H1 (cell line): ENCODE data around the gene RPS3. TPM values are rescaled to one million over a fixed set of nuclear protein-coding genes. Genes with fewer than 3 reads are reported as not detected.
A peak's percentile ranks its signal among the peaks of the same experiment; 100 is the strongest.

Source experiments
- CTCF ChIA-PET: fragments of 300-600 bp; sonication (Branson Sonifier 250); formaldehyde crosslinking; loops from one replicate; lab custom pipeline; 2021; ENCODE audit not compliant: partially characterized antibody; lab: Charles Lee
- POLR2A ChIA-PET: fragments of 300-600 bp; sonication (Branson Sonifier 250); formaldehyde crosslinking; loops from one replicate; lab custom pipeline; 2021; ENCODE audit warnings: inconsistent platforms; ENCODE audit not compliant: partially characterized antibody; lab: Charles Lee
- DNase-seq, 2 experiments: peaks; one replicate each; pipeline versions ENCODE4 v3.0.0 to v3.0.0-alpha.2; 2010 to 2022; ENCODE audit warnings: low spot score in 2 of 2, low read depth in 1 of 2, mixed read lengths in 1 of 2
- FAIRE-seq: peaks from 2 replicates; lab custom pipeline; 2011; peaks lifted over from hg19 to GRCh38; lab: Jason Lieb, UNC
- H2AFZ ChIP-seq: 2 replicates; pipeline ENCODE4 v1.8.1; 2012; ENCODE audit warnings: low read length, inconsistent platforms
- H2AK5ac ChIP-seq: 2 replicates; pipeline ENCODE4 v1.6.1; 2013; ENCODE audit warnings: low read depth, low read length
- H2BK120ac ChIP-seq: replicated peaks from 2 replicates; pipeline ENCODE3; 2013; ENCODE audit warnings: low read depth, low read length, inconsistent platforms
- H2BK12ac ChIP-seq: 2 replicates; pipeline ENCODE4 v1.6.1; 2013; ENCODE audit warnings: low read depth, low read length
- H2BK15ac ChIP-seq: 2 replicates; pipeline ENCODE4 v1.6.1; 2013; ENCODE audit warnings: low read length
- H2BK20ac ChIP-seq: 2 replicates; pipeline ENCODE4 v1.6.1; 2013; ENCODE audit warnings: low read length
- H2BK5ac ChIP-seq: 2 replicates; pipeline ENCODE4 v1.6.1; 2013; ENCODE audit warnings: low read depth, low read length
- H3K14ac ChIP-seq: 2 replicates; pipeline ENCODE4 v1.6.1; 2013; ENCODE audit warnings: inconsistent platforms; ENCODE audit not compliant: insufficient read length
- H3K18ac ChIP-seq: 2 replicates; pipeline ENCODE4 v1.6.1; 2013; ENCODE audit warnings: low read length; ENCODE audit errors: extremely low read depth
- H3K23ac ChIP-seq: 2 replicates; pipeline ENCODE4 v1.6.1; 2013; ENCODE audit warnings: inconsistent platforms; ENCODE audit not compliant: insufficient read length
- H3K23me2 ChIP-seq: 2 replicates; pipeline ENCODE4 v1.6.1; 2013; ENCODE audit warnings: low read depth, low read length
- H3K27ac ChIP-seq: 2 replicates; pipeline ENCODE4 v1.6.1; 2011; ENCODE audit warnings: low read depth, low read length, inconsistent platforms
- H3K27me3 ChIP-seq, 4 experiments: replicated peaks in 1 of 4; 1 replicate in 1 of 4; 2 replicates in 3 of 4; pipeline versions ENCODE4 v1.6.1 to v1.8.1; 2011 to 2013; ENCODE audit warnings: low read length in 3 of 4, mild to moderate bottlenecking in 3 of 4, inconsistent platforms in 2 of 4, mixed read lengths in 2 of 4, moderate library complexity in 1 of 4; ENCODE audit not compliant: control insufficient read depth in 3 of 4, insufficient read depth in 3 of 4; ENCODE audit errors: extremely low read depth in 1 of 4
- H3K36me3 ChIP-seq, 4 experiments: 2 replicates each; pipeline versions ENCODE4 v1.6.1 to v1.8.1; 2011 to 2013; ENCODE audit warnings: mild to moderate bottlenecking in 4 of 4, low read length in 3 of 4, moderate library complexity in 2 of 4, control low read depth in 1 of 4, inconsistent platforms in 1 of 4; ENCODE audit not compliant: insufficient read depth in 4 of 4, control insufficient read depth in 2 of 4
- H3K4ac ChIP-seq: replicated peaks from 2 replicates; pipeline ENCODE3; 2013; ENCODE audit warnings: low read length, low read depth, mixed read lengths, inconsistent platforms; ENCODE audit not compliant: insufficient read length
- H3K4me1 ChIP-seq, 4 experiments: replicated peaks in 1 of 4; 1 replicate in 1 of 4; 2 replicates in 3 of 4; pipeline versions ENCODE4 v1.6.1 to v1.8.1; 2011 to 2013; ENCODE audit warnings: low read length in 3 of 4, inconsistent platforms in 2 of 4, mixed read lengths in 1 of 4; ENCODE audit not compliant: insufficient read depth in 4 of 4, control insufficient read depth in 3 of 4
- H3K4me2 ChIP-seq, 2 experiments: 2 replicates each; pipeline versions ENCODE4 v1.6.1 to v1.8.1; 2011 to 2013; ENCODE audit warnings: low read depth in 2 of 2, low read length in 2 of 2, control low read depth in 1 of 2, inconsistent platforms in 1 of 2, mild to moderate bottlenecking in 1 of 2; ENCODE audit not compliant: insufficient read depth in 1 of 2
- H3K4me3 ChIP-seq, 4 experiments: fragments of 200-600, 300-600 bp in 1 of 4; sonication (generic), shearing (Covaris generic), sonication (Bioruptor Twin) in 1 of 4; 2 replicates each; pipeline versions ENCODE4 v1.5.1 to v1.8.1; 2011 to 2016; ENCODE audit warnings: low read length in 4 of 4, low read depth in 3 of 4, control low read depth in 2 of 4, inconsistent platforms in 2 of 4, mild to moderate bottlenecking in 2 of 4, mixed read lengths in 1 of 4, moderate library complexity in 1 of 4; ENCODE audit not compliant: insufficient read depth in 2 of 4; ENCODE audit errors: extremely low read depth in 1 of 4
- H3K56ac ChIP-seq: replicated peaks from 2 replicates; pipeline ENCODE3; 2013; ENCODE audit warnings: low read depth, mild to moderate bottlenecking, mixed read lengths, low read length, inconsistent platforms; ENCODE audit not compliant: insufficient read length
- H3K79me1 ChIP-seq: 2 replicates; pipeline ENCODE4 v1.6.1; 2013; ENCODE audit warnings: low read depth, low read length, control low read depth
- H3K79me2 ChIP-seq, 2 experiments: 2 replicates each; pipeline versions ENCODE4 v1.6.1 to v1.8.1; 2012 to 2013; ENCODE audit warnings: low read length in 2 of 2, mild to moderate bottlenecking in 2 of 2, inconsistent platforms in 1 of 2; ENCODE audit not compliant: insufficient read depth in 2 of 2, control insufficient read depth in 1 of 2
- H3K9ac ChIP-seq, 4 experiments: replicated peaks in 1 of 4; 1 replicate in 1 of 4; 2 replicates in 3 of 4; pipeline versions ENCODE4 v1.6.1 to v1.8.1; 2011 to 2013; ENCODE audit warnings: low read depth in 3 of 4, low read length in 3 of 4, control low read depth in 2 of 4, mild to moderate bottlenecking in 2 of 4, moderate library complexity in 2 of 4, inconsistent platforms in 1 of 4; ENCODE audit errors: extremely low read depth in 1 of 4
- H3K9me3 ChIP-seq, 2 experiments: 2 replicates each; pipeline versions ENCODE4 v1.6.1 to v1.8.1; 2012 to 2013; ENCODE audit warnings: mild to moderate bottlenecking in 2 of 2, moderate library complexity in 2 of 2, control low read depth in 1 of 2, inconsistent platforms in 1 of 2, low read depth in 1 of 2, low read length in 1 of 2, mixed read lengths in 1 of 2; ENCODE audit not compliant: insufficient read depth in 2 of 2
- H4K20me1 ChIP-seq, 2 experiments: replicated peaks in 1 of 2; 2 replicates each; pipeline versions ENCODE3 to v1.8.1; 2011 to 2013; ENCODE audit warnings: inconsistent platforms in 2 of 2, low read length in 2 of 2, mild to moderate bottlenecking in 1 of 2; ENCODE audit not compliant: insufficient read depth in 2 of 2, control insufficient read depth in 1 of 2
- H4K5ac ChIP-seq: 2 replicates; pipeline ENCODE4 v1.6.1; 2013; ENCODE audit warnings: low read length, low read depth, mixed read lengths, inconsistent platforms; ENCODE audit not compliant: insufficient read length
- H4K8ac ChIP-seq: 2 replicates; pipeline ENCODE4 v1.8.0; 2013; ENCODE audit warnings: mild to moderate bottlenecking, moderate library complexity, low read length, inconsistent platforms; ENCODE audit not compliant: insufficient read depth; ENCODE audit errors: extremely low read depth
- H4K91ac ChIP-seq: replicated peaks from 2 replicates; pipeline ENCODE3; 2013; ENCODE audit warnings: low read length, mixed read lengths, inconsistent platforms; ENCODE audit not compliant: insufficient read length
- ASH2L ChIP-seq: fragments of 200-600, 300-600 bp; sonication (generic); IDR thresholded peaks from one replicate; pipeline ENCODE4 v1.7.1; 2017; ENCODE audit warnings: low read length
- BCL11A ChIP-seq, 2 experiments: IDR thresholded peaks; one replicate each; pipeline ENCODE4 v1.6.1; 2011; ENCODE audit warnings: low read depth in 2 of 2, low read length in 2 of 2, mild to moderate bottlenecking in 2 of 2
- EZH2 ChIP-seq: fragments of 200-600 bp; sonication (generic); IDR thresholded peaks from 2 replicates; pipeline ENCODE4 v1.7.1; 2012; ENCODE audit warnings: low read depth, mild to moderate bottlenecking, moderate library complexity, low read length, inconsistent platforms; ENCODE audit not compliant: severe bottlenecking
- HDAC2 ChIP-seq, 2 experiments: fragments of 300-600 bp in 1 of 2; sonication (generic) in 1 of 2; IDR thresholded peaks; 2 replicates each; pipeline ENCODE4 v1.6.1; 2011 to 2012; ENCODE audit warnings: low read depth in 2 of 2, low read length in 2 of 2, mild to moderate bottlenecking in 2 of 2, moderate library complexity in 2 of 2, borderline replicate concordance in 1 of 2, inconsistent platforms in 1 of 2
- SIRT6 ChIP-seq: IDR thresholded peaks from one replicate; pipeline ENCODE4 v1.7.1; 2012; ENCODE audit warnings: low read length, inconsistent platforms
- WGBS, 2 experiments: shearing (Covaris generic) in 1 of 2; methylation state at CpG; one replicate each; pipeline versions ENCODE4 v1.1.6 to v1.1.7; 2013 to 2015; ENCODE audit warnings: low lambda C conversion rate in 2 of 2, mixed read lengths in 2 of 2, inconsistent platforms in 1 of 2, low coverage in 1 of 2, missing lambda C conversion rate in 1 of 2; ENCODE audit not compliant: insufficient replicate concordance in 2 of 2, insufficient coverage in 1 of 2, insufficient read length in 1 of 2; ENCODE audit errors: extremely low coverage in 1 of 2, missing lambda C conversion rate in 1 of 2; 5-methylcytosine and 5-hydroxymethylcytosine counted together
- polyA plus RNA-seq, 7 experiments: library from polyadenylated mRNA; depleted of rRNA in 3 of 7; stranded (reverse) in 5 of 7; unstranded in 2 of 7; fragments of >200 nt in 5 of 7; fragments of 200-250 nt in 2 of 7; gene quantifications; 1 replicate in 5 of 7; 2 replicates in 1 of 7; 4 replicates in 1 of 7; pipeline versions ENCODE4 v1.2.1 to v1.2.3, GENCODE V29; 2011 to 2013; ENCODE audit warnings: missing spikeins in 2 of 7, mixed read lengths in 2 of 7
- total RNA-seq: library from RNA; stranded (reverse); fragmentation: NEBNext Ultra II Directional; extraction: Animal tissue kit (Norgen Biotek cat#: 25700); gene quantifications from 2 replicates; pipeline ENCODE4 v1.2.1, GENCODE V29; 2021

RPS3 gene
- total and polyA plus RNA-seq, 2 of the 8 experiments (the other 6 are each of a cell fraction or from before 2014, with no cell fraction given): 3,813 to 4,194 TPM

DNA sequence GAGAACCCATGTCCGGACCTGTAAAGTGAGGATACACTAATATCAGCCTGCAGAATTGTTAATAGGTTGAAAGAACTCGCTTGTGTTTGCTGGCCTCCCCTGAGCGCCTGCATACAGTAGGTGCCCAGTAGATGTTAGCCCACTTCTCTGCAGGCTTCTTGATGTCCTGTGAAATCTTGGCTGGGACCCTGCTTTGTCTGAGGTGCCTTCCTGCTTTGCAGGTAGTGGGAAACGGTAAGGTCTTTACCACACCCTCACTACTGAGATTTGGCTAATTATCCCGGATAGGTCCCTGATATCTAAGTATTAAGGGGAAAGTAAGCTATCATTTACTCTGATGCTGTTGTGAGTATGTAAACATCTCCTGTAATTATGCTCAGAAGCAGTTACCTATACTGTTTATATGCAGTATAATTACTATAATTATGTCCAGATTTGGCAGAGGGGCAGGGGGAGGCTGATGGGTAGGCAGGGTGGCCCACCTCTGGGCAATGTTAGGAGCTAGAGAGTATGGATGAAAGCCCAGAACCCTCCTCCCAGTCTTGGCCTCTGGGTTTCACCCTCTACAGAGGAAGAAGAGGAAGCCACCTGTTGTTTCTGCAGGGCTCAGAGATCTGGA, 46.6 kb upstream of the RPS3 start:
- H2AFZ ChIP-seq: no peak overlapping the region
- H3K36me3 ChIP-seq: no peaks in the 10 kb centered on the region
- TF ChIP-seq HDAC2 (IDR thresholded peaks at IDR 0.05; ENCODE audit: borderline replicate concordance in 1 of 2, low read depth in 2 of 2, low read length in 2 of 2) (no peak), EZH2 (no peak), ASH2L (no peak), SIRT6 (no peak), BCL11A (IDR thresholded peaks at IDR 0.05; ENCODE audit: low read depth in 2 of 2, low read length in 2 of 2) (no peak)
- TF ChIP-seq, all 59 proteins: peak for 0
- Histone ChIP-seq H3K23ac (no peak overlapping the region), H2BK15ac (peak overlapping the region; percentile 95; the same call in 1 of the 2 replicates), H3K4ac (peak overlapping the region; percentile 55), H3K4me1 (peaks cover 10 to 24% (median 15%) of the 10 kb centered on the region in 4 experiments), H3K4me2 (peak overlapping the region; percentile 91 to 98), H2BK12ac (peak overlapping the region; percentile 87; the same call in 1 of the 2 replicates), H3K27ac (no peak overlapping the region), H4K5ac (no peak overlapping the region), H4K20me1 (peaks cover 0 to 4% of the 10 kb centered on the region in 2 experiments), H3K4me3 (peak overlapping the region in 2 of 4 experiments; percentile 55 to 82; a peak in 4 of 8 replicates), H3K79me2 (no peaks in the 10 kb centered on the region; a peak in 1 of 4 replicates), H3K79me1 (peaks cover 6% of the 10 kb centered on the region), H2AK5ac (no peak overlapping the region; the same call in 1 of the 2 replicates), H2BK5ac (peak overlapping the region; percentile 60; the same call in 1 of the 2 replicates), H3K56ac (no peak overlapping the region), H3K9me3 (no peaks in the 10 kb centered on the region), H3K23me2 (peaks cover 19% of the 10 kb centered on the region), H3K9ac (no peak overlapping the region), H3K14ac (no peak overlapping the region), H2BK120ac (no peak overlapping the region), H4K8ac (no peak overlapping the region), H3K18ac (peak overlapping the region; percentile 22; the same call in 1 of the 2 replicates), H4K91ac (no peak overlapping the region), H3K27me3 (peaks cover 4 to 11% (median 10%) of the 10 kb centered on the region in 4 experiments; a peak in 6 of 7 replicates), H2BK20ac (no peak overlapping the region; the same call in 1 of the 2 replicates)
- no peak for DNase-seq
- ChIA-PET POLR2A (interaction anchor here (0.9 to 6.6 kb wide), 10 partner anchors 11 to 55 kb away, joined by 3 to 72 read pairs (median 4); no protein-coding TSS in a partner anchor), CTCF (interaction anchor here (1.0 to 2.0 kb wide), 14 partner anchors 9 to 76 kb away, joined by 3 to 10 read pairs (median 5); no protein-coding TSS in a partner anchor)
- whole genome bisulfite sequencing, 2 experiments: 77% methylated on average over 5 of the region's 5 CpGs; no CpG with 5 or more reads in 1 of the 2 experiments
- FAIRE-seq: no peak
